Renal cortex interstitium (tissue), 15 donors: Measurements from ENCODE around the gene VIPAS39. TPM values are rescaled to one million over a fixed set of nuclear protein-coding genes. Genes with fewer than 3 reads are reported as not detected.

Experiments used
- DNase-seq, 11 donors: peaks; one replicate each; pipeline ENCODE4 v3.0.0-alpha.2; 2013; ENCODE audit warnings: low read depth in 9 of 11, low spot score in 4 of 11; ENCODE audit errors: extremely low read depth in 1 of 11
- long read RNA-seq, 16 experiments: transcript quantifications; one replicate each; lab custom pipeline, GENCODE V29; 2026
- polyA plus RNA-seq, 3 donors: library from polyadenylated mRNA; unstranded; fragments of 120-200 nt; gene quantifications; one replicate each; pipeline ENCODE4 v1.2.1, GENCODE V29; 2013; ENCODE audit not compliant: insufficient read length in 3 of 3

Gene VIPAS39
- 10 to 100 TPM; 29.0 to 30.4 (median 30.4) TPM for polyA plus RNA-seq
- long read RNA-seq, donor 1, result 0 reads
- long read RNA-seq, donor 2, partial matches to known transcripts, result 0 of 1 reads
- long read RNA-seq, donor 2, other reads (novel, unspliced or antisense), result 0 of 1 reads
- long read RNA-seq, donor 3, partial matches to known transcripts, result 0 of 4 reads
- long read RNA-seq, donor 3, other reads (novel, unspliced or antisense), result 0 of 4 reads
- long read RNA-seq, donor 4, partial matches to known transcripts, result 0 of 2 reads
- long read RNA-seq, donor 4, other reads (novel, unspliced or antisense), result 0 of 2 reads
- long read RNA-seq, donor 5, result 0 reads
- long read RNA-seq, donor 6, partial matches to known transcripts, result 0 of 4 reads
- long read RNA-seq, donor 6, other reads (novel, unspliced or antisense), result 0 of 4 reads
- long read RNA-seq, donor 7, partial matches to known transcripts, result 0 of 1 reads
- long read RNA-seq, donor 7, other reads (novel, unspliced or antisense), result 0 of 1 reads
- long read RNA-seq, donor 8, result 0 reads
- long read RNA-seq, donor 9, transcript VIPAS39-211 (20 exons, 2,562 nt), result major isoform, 7 of 7 reads
- long read RNA-seq, donor 9, partial matches to known transcripts, result 0 of 7 reads
- long read RNA-seq, donor 9, other reads (novel, unspliced or antisense), result 0 of 7 reads
- long read RNA-seq, donor 10, partial matches to known transcripts, result 42 of 98 reads
- long read RNA-seq, donor 10, other reads (novel, unspliced or antisense), result 53 of 98 reads
- long read RNA-seq, donor 11, partial matches to known transcripts, result 0 of 3 reads
- long read RNA-seq, donor 11, other reads (novel, unspliced or antisense), result 0 of 3 reads
- long read RNA-seq, donor 12, partial matches to known transcripts, result 0 of 1 reads
- long read RNA-seq, donor 12, other reads (novel, unspliced or antisense), result 0 of 1 reads
- long read RNA-seq, donor 13, result 0 reads
- long read RNA-seq, donor 14, partial matches to known transcripts, result 0 of 5 reads
- long read RNA-seq, donor 14, other reads (novel, unspliced or antisense), result 0 of 5 reads
- long read RNA-seq, donor 15, partial matches to known transcripts, result 0 of 2 reads
- long read RNA-seq, donor 15, other reads (novel, unspliced or antisense), result 0 of 2 reads
- long read RNA-seq, donor 16, transcript VIPAS39-211 (20 exons, 2,562 nt), result major isoform, 8 of 337 reads
- long read RNA-seq, donor 16, partial matches to known transcripts, result 329 of 337 reads
- long read RNA-seq, donor 16, other reads (novel, unspliced or antisense), result 0 of 337 reads

GRCh38 chr14:77457522-77458248 lies at the start of gene VIPAS39, which contains the start of gene AHSA1:
VIPAS39 (minus strand) TSS chr14:77457601; CDS start chr14:77454102, 3,499 bp downstream.
AHSA1 (plus strand) TSS chr14:77458093; CDS start chr14:77458190, 97 bp downstream.
- peak; percentile 93 to 99 (median 98) for DNase-seq

GRCh38 chr14:77505031-77505430 lies 47.6 kb upstream of the VIPAS39 start:
- no peak for DNase-seq

GRCh38 chr14:77503138-77503537 lies 45.7 kb upstream of the VIPAS39 start:
- no peak for DNase-seq

- DNase-seq, result no peak
Measured at GRCh38 chr14:77502109-77502782, 44.8 kb upstream of the VIPAS39 start.

- DNase-seq, result peak in 2 of 11 donors; percentile 16 to 19
Measured at GRCh38 chr14:77498984-77499527, 41.7 kb upstream of the VIPAS39 start.

- DNase-seq, result peak in 2 of 11 donors; percentile 29 to 36
Measured at GRCh38 chr14:77498120-77498979, 40.9 kb upstream of the VIPAS39 start, which contains the start of gene ISM2. ISM2 (minus strand) TSS chr14:77498816; CDS start chr14:77498793, 23 bp downstream.

GRCh38 chr14:77495334-77495733 lies 37.9 kb upstream of the VIPAS39 start:
- DNase-seq, result no peak

GRCh38 chr14:77491056-77491455 lies 33.7 kb upstream of the VIPAS39 start:
- no peak for DNase-seq

GRCh38 chr14:77490347-77490986 lies 33.1 kb upstream of the VIPAS39 start:
- no peak for DNase-seq

- peak in 1 of 11 donors; percentile 46 for DNase-seq
Measured at GRCh38 chr14:77489041-77489440, 31.6 kb upstream of the VIPAS39 start.

GRCh38 chr14:77488558-77488957 lies 31.2 kb upstream of the VIPAS39 start:
- no peak for DNase-seq

GRCh38 chr14:77485901-77486678 lies 28.7 kb upstream of the VIPAS39 start:
- DNase-seq, result no peak

GRCh38 chr14:77485256-77485655 lies 27.9 kb upstream of the VIPAS39 start:
- no peak for DNase-seq

GRCh38 chr14:77482422-77482821 lies 25.0 kb upstream of the VIPAS39 start:
- DNase-seq, result no peak

GRCh38 chr14:77478796-77479195 lies 21.4 kb upstream of the VIPAS39 start:
- no peak for DNase-seq
